HL-60/S4 (cell line): ENCODE results near the gene FBXO21.
"Not testable (repeated sequence)": the region's sequence is repeated elsewhere in the genome, so short reads cannot be mapped to it uniquely, and the experiment has no call there.

Source experiments
- in situ Hi-C: fragments of 300-500 bp; cut with MboI; formaldehyde crosslinking; loops from 2 replicates; pipeline ENCODE4 v1.14.3; 2022; ENCODE audit warnings: low sequenced_read_pairs

Gene FBXO21

GRCh38 chr12:117111821-117112595 lies 78.3 kb downstream of the FBXO21 start:
- in situ Hi-C loops = no loop called here

- in situ Hi-C loops = no loop called here
These were observed 78.9 kb downstream of the FBXO21 start for GRCh38 chr12:117111386-117111785.

- in situ Hi-C loops = no loop called here
These were observed 80.2 kb downstream of the FBXO21 start for GRCh38 chr12:117109943-117110635.

GRCh38 chr12:117105902-117106301 lies 84.4 kb downstream of the FBXO21 start:
- in situ Hi-C loops = no loop called here

- in situ Hi-C loops = not testable (repeated sequence)
These were observed 86.3 kb downstream of the FBXO21 start for GRCh38 chr12:117104003-117104402.

GRCh38 chr12:117102800-117103181 lies 87.5 kb downstream of the FBXO21 start:
- in situ Hi-C loops = no loop called here

GRCh38 chr12:117101953-117102799 lies 88.1 kb downstream of the FBXO21 start:
- in situ Hi-C loops = no loop called here

- in situ Hi-C loops = no loop called here
These were observed 89.2 kb downstream of the FBXO21 start for GRCh38 chr12:117100851-117101673.

GRCh38 chr12:117100251-117100650 lies 90.0 kb downstream of the FBXO21 start:
- in situ Hi-C loops = no loop called here

- in situ Hi-C loops = no loop called here
These were observed 91.7 kb downstream of the FBXO21 start for GRCh38 chr12:117098361-117099217.

- in situ Hi-C loops = no loop called here
These were observed 92.3 kb downstream of the FBXO21 start for GRCh38 chr12:117098024-117098360.

GRCh38 chr12:117097159-117097558 lies 93.1 kb downstream of the FBXO21 start:
- in situ Hi-C loops = no loop called here

GRCh38 chr12:117096501-117097042 lies 93.7 kb downstream of the FBXO21 start:
- in situ Hi-C loops = no loop called here

GRCh38 chr12:117095191-117095590 lies 95.1 kb downstream of the FBXO21 start:
- in situ Hi-C loops = not testable (repeated sequence)

- in situ Hi-C loops = no loop called here
These were observed 96.2 kb downstream of the FBXO21 start for GRCh38 chr12:117093918-117094630.

- in situ Hi-C loops = no loop called here
These were observed 96.8 kb downstream of the FBXO21 start for GRCh38 chr12:117093431-117093830.

GRCh38 chr12:117092886-117093285 lies 97.4 kb downstream of the FBXO21 start:
- in situ Hi-C loops = no loop called here

- in situ Hi-C loops = no loop called here
These were observed 97.8 kb downstream of the FBXO21 start for GRCh38 chr12:117092511-117092780.
